Colonic mucosa (tissue), 4 donors: ENCODE data around the gene S100A10. TPM values are rescaled to one million over a fixed set of nuclear protein-coding genes. Genes with fewer than 3 reads are reported as not detected.

Source experiments
- DNase-seq: peaks from one replicate; pipeline ENCODE4 v3.0.0-alpha.2; 2020
- H3K27ac ChIP-seq: fragments of 200-600 bp; one replicate; pipeline ENCODE4 v1.8.0; 2021
- H3K27me3 ChIP-seq: fragments of 200-600 bp; one replicate; pipeline ENCODE4 v1.8.0; 2021
- H3K36me3 ChIP-seq: fragments of 200-600 bp; one replicate; pipeline ENCODE4 v1.8.0; 2021
- H3K4me1 ChIP-seq: fragments of 200-600 bp; one replicate; pipeline ENCODE4 v1.8.0; 2021; ENCODE audit warnings: mild to moderate bottlenecking
- H3K4me3 ChIP-seq: fragments of 200-600 bp; one replicate; pipeline ENCODE4 v1.8.0; 2021
- H3K9ac ChIP-seq, 2 donors: one replicate each; pipeline ENCODE4 v1.7.0; 2013; ENCODE audit warnings: control low read depth in 2 of 2, low read depth in 2 of 2, low read length in 2 of 2
- H3K9me3 ChIP-seq: fragments of 200-600 bp; one replicate; pipeline ENCODE4 v1.8.0; 2021
- CTCF ChIP-seq: fragments of 200-600 bp; IDR thresholded peaks from one replicate; pipeline ENCODE4 v1.8.0; 2022; ENCODE audit warnings: antibody characterized with exemption, mild to moderate bottlenecking
- intact Hi-C: fragments of 100-400 bp; cut with DNase I; formaldehyde crosslinking; loops from one replicate; pipeline ENCODE4 v1.14.1; 2022
- total RNA-seq, 2 donors: library from RNA; stranded (reverse); fragmentation: NEBNext Ultra II Directional in 1 of 2; extraction: Animal tissue kit (Norgen Biotek cat#: 25700) in 1 of 2; gene quantifications; one replicate each; pipeline ENCODE4 v1.2.1, GENCODE V29; 2021
- donor health status: healthy.
- donor health status: DM: no; HTN: no; CAD: no.
- donor health status: DM: no; HTN: no; CAD: no.

Gene S100A10
- total RNA-seq, 2 donors from 2014 or later = 1,313 to 1,485 TPM

GRCh38 chr1:152036267-152037216 lies 42.9 kb upstream of the S100A10 start, which contains the start of gene S100A11:
S100A11 (minus strand) TSS chr1:152037004; CDS start chr1:152036915, 89 bp downstream.
- intact Hi-C loops = no loop called here

GRCh38 chr1:152035539-152036266 lies 42.0 kb upstream of the S100A10 start:
- Histone ChIP-seq H3K9me3 (no peaks in the 10 kb centered on the region), H3K27ac (peak overlapping the region; percentile 92), H3K4me3 (peak overlapping the region; percentile 57), H3K9ac (peak overlapping the region; percentile 92 to 96), H3K4me1 (no peaks in the 10 kb centered on the region), H3K36me3 (peaks cover 12% of the 10 kb centered on the region), H3K27me3 (no peaks in the 10 kb centered on the region)
- no peak for TF ChIP-seq CTCF
- peak; percentile 63 for DNase-seq
- intact Hi-C loops = no loop called here

More at GRCh38 chr1:152036267-152037216, 42.9 kb upstream of the S100A10 start, which contains the start of gene S100A11:
- no peak for TF ChIP-seq CTCF
- Histone ChIP-seq H3K27me3 (no peaks in the 10 kb centered on the region), H3K4me3 (peak within 1 kb of the TSS; percentile 57), H3K4me1 (no peaks in the 10 kb centered on the region), H3K9ac (peak within 1 kb of the TSS; percentile 92 to 96), H3K9me3 (no peaks in the 10 kb centered on the region), H3K27ac (peak within 1 kb of the TSS; percentile 92), H3K36me3 (peaks cover 12% of the 10 kb centered on the region)
- peak; percentile 95 for DNase-seq

DNA sequence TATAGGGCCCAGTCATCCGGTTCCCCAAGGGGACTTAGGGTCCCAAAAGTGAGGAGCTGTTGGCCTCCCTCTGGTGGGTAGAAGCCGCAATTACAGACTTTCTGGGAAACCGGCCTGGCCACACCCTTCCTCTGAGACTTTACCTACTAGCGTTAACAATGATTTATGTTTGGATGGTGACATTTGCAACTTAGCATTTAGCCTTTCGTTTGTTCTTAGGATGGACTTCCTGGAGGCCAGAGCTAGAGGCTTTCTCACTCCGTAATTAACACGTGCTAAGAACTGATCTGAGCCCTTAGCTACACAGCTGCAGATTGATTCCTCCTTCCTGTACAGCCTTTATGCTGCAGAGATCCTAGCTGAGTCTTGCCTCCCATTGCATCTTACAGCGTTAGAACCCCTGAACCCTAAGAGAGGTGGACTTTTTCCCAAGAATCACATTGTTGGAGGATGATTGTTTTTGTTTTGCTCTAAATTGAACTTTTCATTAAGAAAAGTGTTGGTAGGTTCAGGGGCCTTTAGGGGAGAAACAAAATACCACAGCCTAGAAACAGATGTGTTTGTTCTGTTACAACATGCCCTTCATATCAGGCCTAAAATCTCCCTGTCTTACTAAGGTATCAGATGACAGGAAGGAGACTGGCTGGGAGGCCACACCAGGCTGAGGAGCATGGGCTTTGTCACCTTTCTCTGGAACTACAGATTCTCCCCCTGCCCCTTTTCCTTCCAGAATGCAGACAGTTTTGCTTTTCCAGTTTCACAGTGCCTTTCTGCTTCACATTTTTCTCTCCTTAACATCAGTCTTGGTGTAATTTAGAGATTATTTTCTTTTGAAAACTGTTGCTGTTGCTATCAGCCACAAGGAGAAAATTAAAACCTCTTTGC lies 41.2 kb upstream of the S100A10 start:
- Histone ChIP-seq H3K9me3 (no peaks in the 10 kb centered on the region), H3K36me3 (peaks cover 12% of the 10 kb centered on the region), H3K9ac (peak overlapping the region; percentile 37 to 96), H3K4me1 (no peaks in the 10 kb centered on the region), H3K4me3 (peak overlapping the region; percentile 57), H3K27me3 (no peaks in the 10 kb centered on the region), H3K27ac (peak overlapping the region; percentile 92)
- DNase-seq = peak; percentile 86
- TF ChIP-seq CTCF = peak; percentile 72
- intact Hi-C loops = no loop called here

- DNase-seq = no peak
- H3K4me3 ChIP-seq = peak overlapping the region; percentile 57
- intact Hi-C loops = no loop called here
Observed at GRCh38 chr1:152034324-152034653, 40.6 kb upstream of the S100A10 start.

More at GRCh38 chr1:152034324-152034653, 40.6 kb upstream of the S100A10 start:
- H3K27me3 ChIP-seq = no peaks in the 10 kb centered on the region
- H3K9ac ChIP-seq = peak overlapping the region in 1 of 2 donors; percentile 96
- peak overlapping the region; percentile 92 for H3K27ac ChIP-seq
- peaks cover 12% of the 10 kb centered on the region for H3K36me3 ChIP-seq
- no peaks in the 10 kb centered on the region for H3K4me1 ChIP-seq
- no peaks in the 10 kb centered on the region for H3K9me3 ChIP-seq
- TF ChIP-seq CTCF = no peak
